ENCODE measurements around the gene CLEC14A. TPM values are rescaled to one million over a fixed set of nuclear protein-coding genes. Genes with fewer than 3 reads are reported as not detected.

Gene CLEC14A
- total RNA-seq (10 to 100 TPM in 3 of 4 donors, 1 to 10 TPM in 1; 9.5 to 18.3 (median 13.5) TPM), polyA plus RNA-seq (10 to 100 TPM in 1 of 3 donors, 1 to 10 TPM in 1, under 1 TPM in 1; 0.60 to 12.2 (median 1.2) TPM)

GRCh38 chr14:38255673-38256532 lies at the start of gene CLEC14A:
TSS of gene CLEC14A (minus strand) at chr14:38256093. CDS start at chr14:38256022, 71 bp downstream.
- intact Hi-C loops (cut with DNase I), result no loop called here
- no peak for DNase-seq
- Histone ChIP-seq H3K4me1 (peaks cover 0 to 7% (median 0%) of the 10 kb centered on the region in 4 donors), H3K27ac (peak within 1 kb of the TSS; percentile 47 to 78 (median 57)), H3K9me3 (no peaks in the 10 kb centered on the region), H3K36me3 (no peaks in the 10 kb centered on the region), H3K27me3 (peaks cover 14 to 23% (median 19%) of the 10 kb centered on the region in 3 donors), H3K4me3 (peak within 1 kb of the TSS; percentile 12 to 37 (median 34))
- no peak for TF ChIP-seq EP300 (IDR thresholded peaks at IDR 0.05)
- TF ChIP-seq POLR2AphosphoS5 (IDR thresholded peaks at IDR 0.05), result peak in 3 of 4 donors; percentile 17 to 37 (median 34)
- 8 to 21% methylated on average over 68 of the region's 68 CpGs for WGBS, 2 donors

GRCh38 chr14:38302966-38303365 lies 47.1 kb upstream of the CLEC14A start:
- Histone ChIP-seq H3K36me3 (no peaks in the 10 kb centered on the region), H3K27me3 (no peaks in the 10 kb centered on the region), H3K9me3 (no peaks in the 10 kb centered on the region), H3K27ac (no peak overlapping the region), H3K4me1 (no peaks in the 10 kb centered on the region), H3K4me3 (no peak overlapping the region)
- DNase-seq, result no peak
- intact Hi-C loops (cut with DNase I), result no loop called here
- TF ChIP-seq EP300 (IDR thresholded peaks at IDR 0.05) (no peak), POLR2AphosphoS5 (IDR thresholded peaks at IDR 0.05) (no peak), CTCF (IDR thresholded peaks at IDR 0.05) (no peak), POLR2A (IDR thresholded peaks at IDR 0.05) (no peak)
- WGBS, 2 donors, result 96 to 99% methylated on average over 1 of the region's 1 CpG

- H3K4me3 ChIP-seq, result no peak overlapping the region
- no peaks in the 10 kb centered on the region for H3K4me1 ChIP-seq
- H3K27ac ChIP-seq, result no peak overlapping the region
- no peak for DNase-seq
- 97 to 99% methylated on average over 2 of the region's 2 CpGs for WGBS, 2 donors
- no peaks in the 10 kb centered on the region for H3K9me3 ChIP-seq
- H3K27me3 ChIP-seq, result no peaks in the 10 kb centered on the region
- no peaks in the 10 kb centered on the region for H3K36me3 ChIP-seq
- intact Hi-C loops (cut with DNase I), result no loop called here
- TF ChIP-seq POLR2A (IDR thresholded peaks at IDR 0.05), result no peak
- TF ChIP-seq EP300 (IDR thresholded peaks at IDR 0.05), result no peak
- no peak for TF ChIP-seq CTCF (IDR thresholded peaks at IDR 0.05)
- no peak for TF ChIP-seq POLR2AphosphoS5 (IDR thresholded peaks at IDR 0.05)
Measured at GRCh38 chr14:38302034-38302433, 46.1 kb upstream of the CLEC14A start.

GRCh38 chr14:38297681-38298080 lies 41.8 kb upstream of the CLEC14A start:
- no peak for DNase-seq

More at GRCh38 chr14:38297681-38298080, 41.8 kb upstream of the CLEC14A start:
- no peak for TF ChIP-seq POLR2AphosphoS5 (IDR thresholded peaks at IDR 0.05)
- no peak for TF ChIP-seq CTCF (IDR thresholded peaks at IDR 0.05)
- no peak for TF ChIP-seq POLR2A (IDR thresholded peaks at IDR 0.05)
- TF ChIP-seq EP300 (IDR thresholded peaks at IDR 0.05), result no peak
- Histone ChIP-seq H3K36me3 (no peaks in the 10 kb centered on the region), H3K4me1 (no peaks in the 10 kb centered on the region), H3K4me3 (no peak overlapping the region), H3K9me3 (no peaks in the 10 kb centered on the region), H3K27ac (no peak overlapping the region), H3K27me3 (no peaks in the 10 kb centered on the region)
- intact Hi-C loops (cut with DNase I), result no loop called here
- WGBS, 2 donors, result 69 to 71% methylated on average over 1 of the region's 1 CpG

Data from sigmoid colon (tissue), 7 donors.